Astrocyte of the spinal cord (primary cell): ENCODE measurements around the gene FOXL2.

Experiments
- DNase-seq: peaks from one replicate; pipeline ENCODE4 v3.0.0; 2011; ENCODE audit warnings: low read depth, low spot score
- H3K4me3 ChIP-seq: 2 replicates; pipeline ENCODE4 v1.5.1; 2011; ENCODE audit warnings: low read depth, mild to moderate bottlenecking, low read length, moderate library complexity
- CTCF ChIP-seq: IDR thresholded peaks from 2 replicates; pipeline ENCODE4 v1.5.1; 2012; ENCODE audit warnings: low read depth, mild to moderate bottlenecking, low read length, inconsistent platforms
- in situ Hi-C: cut with HindIII; loops from 2 replicates; pipeline ENCODE4 v1.10.0; 2017; ENCODE audit warnings: low sequenced_read_pairs

FOXL2 gene

GRCh38 chr3:138913766-138914165 lies 33.2 kb downstream of the FOXL2 start:
- in situ Hi-C loops = no loop called here
- DNase-seq = no peak
- no peak overlapping the region for H3K4me3 ChIP-seq
- no peak for TF ChIP-seq CTCF

- no peak for TF ChIP-seq CTCF
- DNase-seq = no peak
- no peak overlapping the region for H3K4me3 ChIP-seq
- in situ Hi-C loops = no loop called here
Measured at GRCh38 chr3:138912237-138912636, 34.7 kb downstream of the FOXL2 start.

- no peak for DNase-seq
- in situ Hi-C loops = no loop called here
- no peak overlapping the region for H3K4me3 ChIP-seq
- TF ChIP-seq CTCF = no peak
Measured at GRCh38 chr3:138911621-138912020, 35.3 kb downstream of the FOXL2 start.

- H3K4me3 ChIP-seq = no peak overlapping the region
- in situ Hi-C loops = no loop called here
- DNase-seq = no peak
- TF ChIP-seq CTCF = no peak
Measured at GRCh38 chr3:138909904-138910303, 37.0 kb downstream of the FOXL2 start.

GRCh38 chr3:138908846-138909245 lies 38.1 kb downstream of the FOXL2 start:
- no peak for DNase-seq

GRCh38 chr3:138907539-138907938 lies 39.4 kb downstream of the FOXL2 start:
- H3K4me3 ChIP-seq = no peak overlapping the region
- DNase-seq = no peak
- TF ChIP-seq CTCF = no peak
- in situ Hi-C loops = no loop called here

More at GRCh38 chr3:138908846-138909245, 38.1 kb downstream of the FOXL2 start:
- no peak overlapping the region for H3K4me3 ChIP-seq
- in situ Hi-C loops = no loop called here
- no peak for TF ChIP-seq CTCF

GRCh38 chr3:138902171-138902570 lies 44.8 kb downstream of the FOXL2 start:
- in situ Hi-C loops = no loop called here
- no peak overlapping the region for H3K4me3 ChIP-seq
- no peak for DNase-seq
- no peak for TF ChIP-seq CTCF
